Sigmoid colon (tissue), 4 donors: ENCODE results near the gene RWDD4.
A peak's percentile ranks its signal among the peaks of the same experiment; 100 is the strongest.

Source experiments
- EP300 ChIP-seq, 4 donors: sonication (generic); formaldehyde crosslinking; IDR thresholded peaks; one replicate each; pipeline ENCODE4 v1.6.1; 2017; ENCODE audit warnings: antibody characterized with exemption in 4 of 4
- POLR2A ChIP-seq, 2 donors: fragments of 450-650 bp; IDR thresholded peaks; one replicate each; pipeline ENCODE4 v1.6.1; 2016; ENCODE audit warnings: antibody characterized with exemption in 2 of 2, mild to moderate bottlenecking in 2 of 2, moderate library complexity in 2 of 2
- POLR2AphosphoS5 ChIP-seq, 4 donors: sonication (generic); formaldehyde crosslinking; IDR thresholded peaks; one replicate each; pipeline ENCODE4 v1.6.1; 2017; ENCODE audit warnings: antibody characterized with exemption in 4 of 4
- TF ChIP-seq, protein P1 (sequence below), 4 experiments: fragments of 450-650 bp in 3 of 4; fragments of 200-600 bp in 1 of 4; IDR thresholded peaks; one replicate each; pipeline ENCODE4 v1.5.1; 2016 to 2019; ENCODE audit warnings: antibody characterized with exemption in 4 of 4, mild to moderate bottlenecking in 3 of 4, moderate library complexity in 2 of 4

DNA sequence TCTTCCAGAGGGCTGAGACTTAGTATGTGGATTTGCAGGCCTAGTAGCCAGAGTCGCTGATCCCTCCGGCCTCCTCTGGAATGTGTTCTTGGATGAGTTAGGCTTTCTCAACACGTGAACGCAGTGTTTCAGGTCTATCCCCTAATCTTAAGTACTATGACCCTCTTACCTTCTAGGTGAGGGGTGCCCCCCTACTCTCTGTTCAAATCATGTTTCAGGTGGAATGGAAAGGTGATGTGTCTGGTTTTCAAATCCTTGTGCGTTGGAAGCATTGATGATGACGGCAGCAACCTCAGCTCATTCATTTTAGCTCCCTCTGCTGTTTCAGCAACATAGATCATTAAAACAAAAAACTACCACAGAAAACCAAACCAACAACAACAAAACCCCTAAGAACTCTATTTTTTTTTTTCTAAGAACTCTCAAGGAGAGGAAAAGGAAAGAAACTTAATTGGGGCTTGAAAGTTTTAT, 56.4 kb downstream of the RWDD4 start:
- TF ChIP-seq, protein P1, sequence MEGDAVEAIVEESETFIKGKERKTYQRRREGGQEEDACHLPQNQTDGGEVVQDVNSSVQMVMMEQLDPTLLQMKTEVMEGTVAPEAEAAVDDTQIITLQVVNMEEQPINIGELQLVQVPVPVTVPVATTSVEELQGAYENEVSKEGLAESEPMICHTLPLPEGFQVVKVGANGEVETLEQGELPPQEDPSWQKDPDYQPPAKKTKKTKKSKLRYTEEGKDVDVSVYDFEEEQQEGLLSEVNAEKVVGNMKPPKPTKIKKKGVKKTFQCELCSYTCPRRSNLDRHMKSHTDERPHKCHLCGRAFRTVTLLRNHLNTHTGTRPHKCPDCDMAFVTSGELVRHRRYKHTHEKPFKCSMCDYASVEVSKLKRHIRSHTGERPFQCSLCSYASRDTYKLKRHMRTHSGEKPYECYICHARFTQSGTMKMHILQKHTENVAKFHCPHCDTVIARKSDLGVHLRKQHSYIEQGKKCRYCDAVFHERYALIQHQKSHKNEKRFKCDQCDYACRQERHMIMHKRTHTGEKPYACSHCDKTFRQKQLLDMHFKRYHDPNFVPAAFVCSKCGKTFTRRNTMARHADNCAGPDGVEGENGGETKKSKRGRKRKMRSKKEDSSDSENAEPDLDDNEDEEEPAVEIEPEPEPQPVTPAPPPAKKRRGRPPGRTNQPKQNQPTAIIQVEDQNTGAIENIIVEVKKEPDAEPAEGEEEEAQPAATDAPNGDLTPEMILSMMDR (IDR thresholded peaks at IDR 0.05) = peak in 2 of 4 experiments; percentile 12 to 22
- TF ChIP-seq POLR2A (IDR thresholded peaks at IDR 0.05) (no peak), EP300 (IDR thresholded peaks at IDR 0.05) (no peak), POLR2AphosphoS5 (IDR thresholded peaks at IDR 0.05) (no peak)
